SH-SY5Y (cell line): ENCODE measurements around the gene ACP5.

Source experiments
- GATA2 ChIP-seq: IDR thresholded peaks from 2 replicates; pipeline ENCODE4 v1.6.1; 2011; ENCODE audit warnings: mild to moderate bottlenecking, low read depth, low read length
- GATA3 ChIP-seq: IDR thresholded peaks from 2 replicates; pipeline ENCODE4 v1.6.1; 2011; ENCODE audit warnings: low read depth, mild to moderate bottlenecking, low read length, moderate library complexity

DNA sequence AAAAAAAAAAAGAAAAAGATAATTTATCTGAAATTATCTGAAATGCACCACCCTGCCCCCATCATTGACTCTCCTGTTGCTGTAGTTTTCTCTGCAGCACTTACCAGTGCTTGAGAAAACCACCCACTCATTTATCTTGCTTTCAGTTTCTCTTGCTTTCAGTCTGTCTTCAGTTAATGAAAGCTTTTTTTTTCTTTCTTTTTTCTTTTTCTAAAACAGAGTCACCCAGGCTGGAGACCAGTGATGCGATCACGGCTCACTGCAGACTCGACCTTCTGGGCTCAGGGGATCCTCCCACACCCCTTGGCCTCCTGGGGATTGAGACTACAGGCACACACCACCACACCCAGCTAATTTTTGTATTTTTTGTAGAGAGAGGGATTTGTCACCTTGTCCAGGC lies 4.3 kb upstream of the ACP5 start:
- no peak for TF ChIP-seq GATA3
- TF ChIP-seq GATA2, result no peak
